GM04504 (cell line): Measurements from ENCODE around the gene LGALS13.
A peak's percentile ranks its signal among the peaks of the same experiment; 100 is the strongest.

Experiments
- DNase-seq: peaks from one replicate; pipeline ENCODE4 v3.0.0-alpha.2; 2012; ENCODE audit warnings: low read depth

Gene LGALS13

GRCh38 chr19:39602224-39602623 lies at the start of gene LGALS13:
LGALS13 (plus strand) TSS chr19:39602524; CDS start chr19:39602569, 45 bp downstream.
- DNase-seq: no peak

DNA sequence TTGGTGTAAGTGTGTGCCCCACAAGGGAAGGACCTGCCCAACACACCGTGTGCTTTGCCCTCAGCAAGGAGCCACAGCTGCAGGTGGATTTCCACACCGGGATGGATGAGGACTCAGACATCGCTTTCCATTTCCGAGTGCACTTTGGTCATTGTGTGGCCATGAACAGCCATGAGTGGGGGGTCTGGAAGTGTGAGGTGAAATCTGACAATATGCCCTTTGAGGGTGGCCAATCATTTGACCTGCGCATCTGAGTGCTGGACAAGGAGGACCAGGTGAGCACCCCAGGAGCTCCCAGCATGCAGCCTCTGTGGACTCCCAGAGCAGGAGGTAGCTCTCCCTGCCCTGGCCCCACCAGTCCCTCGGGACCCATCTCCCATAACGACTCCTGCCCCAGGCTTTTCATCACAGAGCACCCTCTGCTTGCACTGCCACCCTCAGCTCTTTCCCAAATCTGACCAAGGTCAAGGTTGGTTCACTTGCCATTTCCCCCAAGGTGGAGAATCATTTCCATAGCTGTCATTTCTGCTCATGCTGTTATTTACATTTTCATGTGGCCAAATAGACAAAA lies 49.2 kb upstream of the LGALS13 start:
- DNase-seq: no peak

DNA sequence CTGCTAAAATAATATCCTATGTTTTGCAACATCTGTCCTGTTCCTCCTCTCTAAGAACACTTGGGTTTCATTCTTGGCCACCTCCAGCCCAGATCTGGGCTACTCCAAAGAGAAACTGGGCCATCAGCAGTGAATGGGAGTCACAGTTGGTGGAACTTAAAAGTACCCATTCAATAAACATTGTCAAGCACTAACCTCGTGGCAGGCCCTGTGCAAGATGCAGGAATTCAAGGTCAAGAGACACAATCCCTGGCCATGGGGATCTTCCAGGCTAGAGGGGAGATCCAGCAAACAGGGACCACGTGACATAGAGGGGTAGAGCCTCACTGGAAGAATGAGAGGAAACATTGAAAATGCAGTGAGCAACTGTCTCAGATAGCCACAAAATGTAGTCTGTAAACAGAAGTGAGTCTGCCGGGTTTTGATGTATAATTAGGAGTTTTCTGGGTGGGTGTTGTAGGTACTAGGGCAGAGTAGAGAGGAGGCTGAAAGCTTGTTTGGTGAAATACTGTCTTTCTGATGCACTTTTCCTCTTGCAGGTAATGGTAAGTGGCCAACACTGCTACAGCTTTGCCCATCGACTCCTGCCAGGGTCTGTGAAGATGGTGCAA lies 47.5 kb upstream of the LGALS13 start:
- no peak for DNase-seq

DNA sequence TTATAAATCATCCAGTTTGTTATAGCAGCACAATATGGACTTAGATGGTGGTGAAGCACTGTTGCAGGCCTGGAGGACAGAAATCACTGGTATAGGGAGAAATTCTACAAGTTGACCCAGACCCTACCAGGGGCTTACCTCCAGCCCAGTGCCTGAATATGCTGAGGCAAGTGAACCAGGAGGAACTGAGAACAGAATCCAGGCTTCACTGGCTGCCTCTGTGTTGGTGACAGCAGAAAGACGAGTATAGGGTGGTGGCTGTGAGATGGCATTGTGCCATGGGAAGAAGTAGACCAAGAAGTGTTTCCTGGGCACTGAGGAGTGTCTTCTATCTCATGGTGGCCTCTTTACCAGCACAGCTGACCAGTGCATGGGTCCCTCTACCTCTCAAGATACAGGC lies 46.4 kb upstream of the LGALS13 start:
- DNase-seq: no peak

GRCh38 chr19:39557811-39558623 lies 44.3 kb upstream of the LGALS13 start:
- no peak for DNase-seq

- no peak for DNase-seq
These were observed 43.7 kb upstream of the LGALS13 start for GRCh38 chr19:39558624-39559117.

DNA sequence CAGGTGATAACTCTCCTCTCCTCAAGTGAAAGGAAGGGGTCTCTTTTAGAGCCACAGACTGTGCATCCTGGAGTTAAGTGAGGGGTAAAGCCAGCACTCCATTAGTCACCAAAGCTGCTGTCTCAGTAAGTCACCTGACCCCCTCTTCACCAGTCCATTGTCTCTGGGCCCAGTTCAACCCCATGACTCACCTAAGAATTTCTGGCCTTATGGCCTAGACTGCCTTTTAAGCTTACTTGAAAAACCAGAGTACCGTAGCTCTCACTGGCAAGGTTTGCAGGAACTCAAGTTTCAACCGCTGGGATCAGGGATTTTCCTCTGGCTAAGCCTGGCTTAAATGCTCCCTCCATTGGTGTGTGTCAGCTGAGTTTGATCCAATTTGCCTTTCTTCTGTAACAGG lies 38.9 kb upstream of the LGALS13 start:
- DNase-seq: no peak

GRCh38 chr19:39566064-39566463 lies 36.3 kb upstream of the LGALS13 start:
- DNase-seq: no peak

- DNase-seq: no peak
These were observed 33.7 kb upstream of the LGALS13 start for GRCh38 chr19:39568604-39569003.

DNA sequence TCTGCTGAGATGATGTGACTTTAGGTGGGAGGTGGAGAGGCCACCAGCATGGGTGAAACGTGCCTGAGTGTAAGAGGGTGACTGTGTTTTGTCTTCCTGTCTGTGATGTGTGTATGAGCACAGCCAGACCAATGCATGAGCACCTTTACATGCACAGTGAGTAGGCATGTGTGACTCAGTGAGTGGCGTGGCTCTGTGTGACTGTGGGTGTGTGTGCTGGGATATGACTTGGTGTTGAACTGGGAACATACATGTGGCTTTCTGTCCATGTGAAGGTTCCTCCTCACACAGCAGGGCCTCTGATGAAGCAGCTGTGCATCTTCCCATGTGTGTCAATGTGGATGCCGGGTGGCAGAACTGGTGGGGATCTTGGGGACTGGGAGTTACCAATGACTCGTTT lies 19.9 kb upstream of the LGALS13 start:
- no peak for DNase-seq

GRCh38 chr19:39582891-39583625 lies 19.3 kb upstream of the LGALS13 start:
- no peak for DNase-seq

- no peak for DNase-seq
These were observed 14.8 kb upstream of the LGALS13 start for GRCh38 chr19:39587496-39587895.

- no peak for DNase-seq
These were observed 14.3 kb upstream of the LGALS13 start for GRCh38 chr19:39588066-39588465.

GRCh38 chr19:39590265-39590664 lies 12.1 kb upstream of the LGALS13 start:
- DNase-seq: no peak

GRCh38 chr19:39592381-39592780 lies 9.9 kb upstream of the LGALS13 start:
- no peak for DNase-seq

GRCh38 chr19:39595950-39596349 lies 6.4 kb upstream of the LGALS13 start:
- no peak for DNase-seq

DNA sequence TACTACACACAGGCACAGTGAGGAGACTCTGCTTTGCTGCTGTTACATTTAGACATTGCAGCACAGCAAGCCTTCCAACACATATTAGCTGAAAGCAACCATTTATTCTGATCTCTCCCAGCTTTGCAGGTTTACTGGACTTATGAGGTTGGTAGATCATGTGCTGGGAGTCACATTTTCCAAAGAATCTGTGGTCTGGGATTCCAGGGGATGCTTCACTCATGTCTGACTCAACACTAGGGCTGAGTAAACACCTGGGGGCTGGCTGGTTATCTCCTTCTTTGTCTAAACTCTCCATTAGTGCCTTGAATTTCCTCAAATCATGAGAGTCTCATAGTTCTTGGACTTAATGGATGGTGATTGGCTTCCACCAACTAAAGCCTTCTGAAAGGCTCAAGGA lies 5.4 kb upstream of the LGALS13 start:
- DNase-seq: no peak

- peak; percentile 2 for DNase-seq
These were observed 3.2 kb upstream of the LGALS13 start for GRCh38 chr19:39599116-39599515.

GRCh38 chr19:39603825-39604224 lies 1.5 kb downstream of the LGALS13 start:
- no peak for DNase-seq

DNA sequence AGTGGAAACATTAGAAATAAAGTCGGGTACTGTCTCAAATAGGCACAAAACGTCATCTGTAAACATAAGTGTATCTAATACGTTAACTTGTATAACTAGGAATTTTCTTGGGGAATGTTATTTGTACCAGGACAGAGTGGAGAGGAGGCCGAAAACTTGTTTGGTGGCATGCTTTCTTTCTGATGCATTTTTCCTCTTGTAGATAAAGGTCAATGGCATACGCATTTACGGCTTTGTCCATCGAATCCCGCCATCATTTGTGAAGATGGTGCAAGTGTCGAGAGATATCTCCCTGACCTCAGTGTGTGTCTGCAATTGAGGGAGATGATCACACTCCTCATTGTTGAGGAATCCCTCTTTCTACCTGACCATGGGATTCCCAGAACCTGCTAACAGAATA lies 4.7 kb downstream of the LGALS13 start:
- no peak for DNase-seq

DNA sequence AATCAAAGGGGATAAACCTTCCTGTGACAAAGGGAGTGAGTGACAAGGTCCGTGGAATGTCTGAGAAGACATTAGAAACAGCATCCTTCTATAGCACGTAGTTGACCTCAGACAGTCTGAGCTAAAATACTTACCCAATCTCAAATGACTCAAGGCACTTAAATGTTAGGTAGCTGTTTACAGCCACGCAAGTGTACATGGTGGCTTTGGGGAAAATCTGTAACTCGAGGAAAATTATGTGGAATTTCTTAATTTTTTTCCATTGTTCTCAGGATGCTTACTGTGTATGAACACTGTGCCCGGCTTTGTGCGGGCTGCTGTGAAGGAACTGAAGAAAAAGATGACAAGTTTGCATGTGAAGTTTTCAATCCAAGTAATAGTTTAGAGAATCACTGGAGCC lies 5.2 kb downstream of the LGALS13 start:
- DNase-seq: no peak

- DNase-seq: no peak
These were observed 11.3 kb downstream of the LGALS13 start for GRCh38 chr19:39613597-39613996.

DNA sequence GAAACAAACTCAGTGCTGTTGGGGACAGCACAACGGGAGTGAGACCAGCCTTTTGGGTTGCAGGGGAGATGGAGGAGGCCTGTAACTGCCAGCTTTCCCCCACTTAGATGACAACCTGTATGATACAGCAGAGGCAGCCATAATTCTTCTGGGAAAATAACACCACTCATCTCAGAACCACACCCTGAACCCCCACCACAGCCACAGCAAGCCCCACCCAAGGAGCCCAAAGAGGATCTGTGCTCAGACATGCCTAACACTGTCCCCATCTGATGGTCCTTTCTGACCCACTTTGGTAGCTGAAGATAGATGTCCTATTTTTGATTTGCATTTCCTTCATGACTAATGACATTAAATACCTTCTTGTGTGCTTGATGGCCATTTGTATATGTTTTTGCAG lies 15.4 kb downstream of the LGALS13 start:
- DNase-seq: no peak
